22Rv1 (cell line): Measurements from ENCODE around the gene PCDHGA4.
"Not testable (repeated sequence)": the region's sequence is repeated elsewhere in the genome, so short reads cannot be mapped to it uniquely, and the experiment has no call there.

Experiments
- ZFX ChIP-seq: fragments of 450-650 bp; IDR thresholded peaks from 2 replicates; pipeline ENCODE4 v1.6.1; 2017; ENCODE audit warnings: antibody characterized with exemption, borderline replicate concordance
- TF ChIP-seq, protein P1 (sequence below): fragments of 450-650 bp; IDR thresholded peaks from 2 replicates; pipeline ENCODE4 v1.5.1; 2017; ENCODE audit warnings: mild to moderate bottlenecking

DNA sequence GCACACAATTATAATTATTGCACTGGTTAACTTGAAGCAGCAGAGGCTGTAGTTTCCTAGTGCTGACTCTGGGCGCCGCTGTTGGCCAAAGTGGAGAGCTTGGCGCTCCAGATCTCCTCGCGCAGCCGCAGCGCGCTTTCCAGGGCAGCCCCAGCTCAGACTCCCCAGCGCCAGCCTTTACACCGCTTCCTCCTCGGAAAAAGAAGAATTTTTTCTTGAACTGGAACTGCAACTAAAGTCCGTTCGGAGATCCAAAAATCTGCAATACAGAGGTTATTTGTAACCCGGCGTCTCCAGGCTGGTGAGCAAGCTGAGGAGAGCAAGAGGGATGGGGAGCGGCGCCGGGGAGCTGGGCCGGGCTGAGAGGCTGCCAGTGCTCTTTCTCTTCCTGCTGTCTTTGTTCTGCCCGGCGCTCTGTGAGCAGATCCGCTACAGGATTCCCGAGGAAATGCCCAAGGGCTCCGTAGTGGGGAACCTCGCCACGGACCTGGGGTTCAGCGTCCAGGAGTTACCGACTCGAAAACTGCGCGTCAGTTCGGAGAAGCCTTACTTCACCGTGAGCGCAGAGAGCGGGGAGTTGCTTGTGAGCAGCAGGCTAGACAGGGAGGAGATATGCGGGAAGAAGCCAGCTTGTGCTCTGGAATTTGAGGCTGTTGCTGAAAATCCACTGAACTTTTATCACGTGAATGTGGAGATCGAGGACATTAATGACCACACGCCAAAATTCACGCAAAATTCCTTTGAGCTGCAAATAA is 32.9 kb downstream of the PCDHGA4 start, which contains the start of gene PCDHGB4:
- TF ChIP-seq, protein P1, sequence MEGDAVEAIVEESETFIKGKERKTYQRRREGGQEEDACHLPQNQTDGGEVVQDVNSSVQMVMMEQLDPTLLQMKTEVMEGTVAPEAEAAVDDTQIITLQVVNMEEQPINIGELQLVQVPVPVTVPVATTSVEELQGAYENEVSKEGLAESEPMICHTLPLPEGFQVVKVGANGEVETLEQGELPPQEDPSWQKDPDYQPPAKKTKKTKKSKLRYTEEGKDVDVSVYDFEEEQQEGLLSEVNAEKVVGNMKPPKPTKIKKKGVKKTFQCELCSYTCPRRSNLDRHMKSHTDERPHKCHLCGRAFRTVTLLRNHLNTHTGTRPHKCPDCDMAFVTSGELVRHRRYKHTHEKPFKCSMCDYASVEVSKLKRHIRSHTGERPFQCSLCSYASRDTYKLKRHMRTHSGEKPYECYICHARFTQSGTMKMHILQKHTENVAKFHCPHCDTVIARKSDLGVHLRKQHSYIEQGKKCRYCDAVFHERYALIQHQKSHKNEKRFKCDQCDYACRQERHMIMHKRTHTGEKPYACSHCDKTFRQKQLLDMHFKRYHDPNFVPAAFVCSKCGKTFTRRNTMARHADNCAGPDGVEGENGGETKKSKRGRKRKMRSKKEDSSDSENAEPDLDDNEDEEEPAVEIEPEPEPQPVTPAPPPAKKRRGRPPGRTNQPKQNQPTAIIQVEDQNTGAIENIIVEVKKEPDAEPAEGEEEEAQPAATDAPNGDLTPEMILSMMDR = peak; percentile 71
- not testable (repeated sequence) for TF ChIP-seq ZFX
